ENCODE results near the gene ATP6V1G1. TPM values are rescaled to one million over a fixed set of nuclear protein-coding genes. Genes with fewer than 3 reads are reported as not detected.

ATP6V1G1 gene
- total RNA-seq, 2 experiments from 2014 or later = 32.1 to 38.9 TPM

DNA sequence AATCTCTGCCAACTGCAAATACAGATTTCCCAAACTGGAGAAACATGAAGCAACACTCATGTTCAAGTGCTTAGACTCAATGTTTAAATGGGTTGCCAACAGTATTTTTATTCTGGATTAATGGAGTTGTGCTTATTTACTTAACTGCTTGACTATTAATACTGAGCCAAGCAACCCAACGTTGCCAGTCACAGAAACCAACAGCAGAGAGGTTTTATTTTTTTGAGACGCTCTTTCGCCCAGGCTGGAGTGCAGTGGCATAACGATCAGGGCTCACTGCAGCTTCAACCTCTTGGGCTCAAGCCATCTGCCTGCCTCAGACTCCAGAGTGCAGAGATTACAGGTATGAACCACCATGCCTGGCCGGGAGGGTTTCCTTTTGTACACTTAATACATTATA lies 15.1 kb downstream of the ATP6V1G1 start:
- no peak overlapping the region for H3K27ac Mint-ChIP-seq
- no peaks in the 10 kb centered on the region for H3K4me1 Mint-ChIP-seq (ENCODE audit: low read depth)
- no peak overlapping the region for H3K4me3 Mint-ChIP-seq
- no peak for DNase-seq
- H3K9me3 Mint-ChIP-seq = peaks cover 11% of the 10 kb centered on the region
- peaks cover 32% of the 10 kb centered on the region for H3K36me3 Mint-ChIP-seq
- intact Hi-C loops (cut with micrococcal nuclease) = no loop called here
- POLR2A ChIA-PET = no interaction called here
- CTCF ChIA-PET = no interaction called here
- no peaks in the 10 kb centered on the region for H3K27me3 Mint-ChIP-seq

GRCh38 chr9:114603248-114603647 lies 15.7 kb downstream of the ATP6V1G1 start:
- Mint-ChIP-seq H3K27ac (no peak overlapping the region), H3K4me3 (no peak overlapping the region), H3K27me3 (no peaks in the 10 kb centered on the region), H3K4me1 (ENCODE audit: low read depth) (no peaks in the 10 kb centered on the region), H3K36me3 (peaks cover 31% of the 10 kb centered on the region), H3K9me3 (peaks cover 11% of the 10 kb centered on the region)
- intact Hi-C loops (cut with micrococcal nuclease) = no loop called here
- ChIA-PET POLR2A (interaction anchor here (1.0 kb wide), 1 partner anchor 14 kb away, joined by 4 read pairs; no protein-coding TSS in a partner anchor), CTCF (no interaction called here)
- no peak for DNase-seq

DNA sequence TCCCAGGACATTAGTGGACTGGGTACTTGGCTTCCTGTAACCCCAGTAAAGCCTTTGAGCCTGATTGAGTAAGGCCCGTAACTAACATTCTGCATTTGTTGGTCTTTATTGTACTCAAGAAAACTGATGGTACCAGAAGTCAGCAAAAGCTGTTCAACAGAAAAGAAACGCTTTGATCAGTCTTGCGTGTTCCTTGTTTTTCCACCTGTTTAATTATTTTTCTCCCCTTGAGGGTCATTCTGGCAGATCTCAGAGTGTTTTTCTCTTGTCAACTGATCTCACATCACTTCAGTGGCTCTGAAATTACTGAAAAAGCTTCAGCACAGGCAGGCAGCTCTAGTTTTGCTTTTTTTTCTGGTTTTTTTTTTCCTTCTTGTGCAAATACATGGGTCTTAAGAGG lies 17.4 kb downstream of the ATP6V1G1 start:
- POLR2A ChIA-PET = interaction anchor here (0.6 kb wide), 1 partner anchor 224 kb away, joined by 3 read pairs; no protein-coding TSS in a partner anchor
- intact Hi-C loops (cut with micrococcal nuclease) = no loop called here
- no peaks in the 10 kb centered on the region for H3K27me3 Mint-ChIP-seq

DNA sequence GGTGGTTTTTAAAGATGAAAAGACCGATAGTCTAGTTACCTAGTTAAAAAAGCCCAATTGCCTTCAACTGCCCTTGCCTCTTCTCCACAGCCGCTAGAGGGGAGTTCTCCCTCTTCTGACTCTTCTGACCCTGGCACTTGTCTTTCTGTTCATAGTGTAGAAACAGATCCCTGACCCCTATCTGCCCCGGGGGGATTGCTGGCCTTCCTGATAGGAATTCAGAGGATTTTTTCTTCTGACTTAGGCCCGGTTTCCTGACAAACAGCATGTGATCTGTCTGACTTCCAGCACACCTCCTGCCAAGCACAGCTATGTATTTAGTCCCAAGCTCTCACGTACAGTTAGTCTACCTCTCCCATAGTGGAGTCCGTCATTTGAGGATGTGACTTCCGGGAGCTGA lies 18.5 kb downstream of the ATP6V1G1 start:
- no peaks in the 10 kb centered on the region for H3K27me3 Mint-ChIP-seq
- H3K36me3 Mint-ChIP-seq = peaks cover 9% of the 10 kb centered on the region
- ChIA-PET CTCF (interaction anchor here (1.9 to 2.1 kb wide), 2 partner anchors 13 to 200 kb away, joined by 5 to 8 read pairs; no protein-coding TSS in a partner anchor), POLR2A (no interaction called here)
- H3K4me1 Mint-ChIP-seq (ENCODE audit: low read depth) = peaks cover 13% of the 10 kb centered on the region
- DNase-seq = no peak
- no peak overlapping the region for H3K4me3 Mint-ChIP-seq
- H3K27ac Mint-ChIP-seq = no peak overlapping the region
- peaks cover 8% of the 10 kb centered on the region for H3K9me3 Mint-ChIP-seq
- intact Hi-C loops (cut with micrococcal nuclease) = no loop called here

More for the DNA sequence above, 17.4 kb downstream of the ATP6V1G1 start:
- no peak for DNase-seq
- peaks cover 5% of the 10 kb centered on the region for H3K4me1 Mint-ChIP-seq (ENCODE audit: low read depth)
- H3K4me3 Mint-ChIP-seq = no peak overlapping the region
- no peak overlapping the region for H3K27ac Mint-ChIP-seq
- H3K9me3 Mint-ChIP-seq = peaks cover 11% of the 10 kb centered on the region
- CTCF ChIA-PET = interaction anchor here (1.9 kb wide), 1 partner anchor 12 kb away, joined by 8 read pairs; no protein-coding TSS in a partner anchor
- peaks cover 18% of the 10 kb centered on the region for H3K36me3 Mint-ChIP-seq

DNA sequence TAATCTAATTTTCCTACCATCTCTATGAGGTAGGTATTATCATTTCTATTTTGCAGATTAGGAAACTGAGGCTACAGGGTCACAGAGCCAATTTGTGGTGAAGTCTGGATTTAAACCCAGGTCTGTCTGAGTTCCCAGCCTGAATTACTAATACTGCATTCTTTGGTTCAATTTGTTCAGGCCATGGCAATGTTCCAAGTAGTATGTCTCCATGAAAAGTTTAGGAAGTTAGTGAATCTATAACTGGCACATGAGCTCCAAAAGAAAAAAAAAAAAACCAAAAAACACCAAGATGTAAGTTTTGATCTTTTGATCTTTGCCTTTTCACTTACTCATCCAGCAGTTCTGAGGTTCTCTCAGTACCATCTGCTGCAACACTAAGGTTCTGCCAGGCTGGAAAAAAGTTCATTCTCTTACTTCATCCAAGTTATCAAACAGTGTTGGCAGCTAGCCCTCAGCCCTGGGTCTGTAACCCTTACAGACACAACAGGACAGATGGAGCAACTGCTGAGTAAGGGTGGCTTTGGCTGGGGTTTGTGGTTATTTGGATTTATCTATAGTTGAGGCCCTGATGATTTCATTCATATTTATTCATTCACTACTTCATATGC lies 19.1 kb downstream of the ATP6V1G1 start:
- Mint-ChIP-seq H3K4me1 (ENCODE audit: low read depth) (peaks cover 13% of the 10 kb centered on the region), H3K27ac (no peak overlapping the region), H3K4me3 (no peak overlapping the region), H3K27me3 (no peaks in the 10 kb centered on the region), H3K36me3 (peaks cover 4% of the 10 kb centered on the region), H3K9me3 (peaks cover 4% of the 10 kb centered on the region)
- no peak for DNase-seq
- intact Hi-C loops (cut with micrococcal nuclease) = no loop called here
- CTCF ChIA-PET = interaction anchor here (0.8 to 2.1 kb wide), 3 partner anchors 14 to 201 kb away, joined by 3 to 8 read pairs (median 5); no protein-coding TSS in a partner anchor
- POLR2A ChIA-PET = no interaction called here

DNA sequence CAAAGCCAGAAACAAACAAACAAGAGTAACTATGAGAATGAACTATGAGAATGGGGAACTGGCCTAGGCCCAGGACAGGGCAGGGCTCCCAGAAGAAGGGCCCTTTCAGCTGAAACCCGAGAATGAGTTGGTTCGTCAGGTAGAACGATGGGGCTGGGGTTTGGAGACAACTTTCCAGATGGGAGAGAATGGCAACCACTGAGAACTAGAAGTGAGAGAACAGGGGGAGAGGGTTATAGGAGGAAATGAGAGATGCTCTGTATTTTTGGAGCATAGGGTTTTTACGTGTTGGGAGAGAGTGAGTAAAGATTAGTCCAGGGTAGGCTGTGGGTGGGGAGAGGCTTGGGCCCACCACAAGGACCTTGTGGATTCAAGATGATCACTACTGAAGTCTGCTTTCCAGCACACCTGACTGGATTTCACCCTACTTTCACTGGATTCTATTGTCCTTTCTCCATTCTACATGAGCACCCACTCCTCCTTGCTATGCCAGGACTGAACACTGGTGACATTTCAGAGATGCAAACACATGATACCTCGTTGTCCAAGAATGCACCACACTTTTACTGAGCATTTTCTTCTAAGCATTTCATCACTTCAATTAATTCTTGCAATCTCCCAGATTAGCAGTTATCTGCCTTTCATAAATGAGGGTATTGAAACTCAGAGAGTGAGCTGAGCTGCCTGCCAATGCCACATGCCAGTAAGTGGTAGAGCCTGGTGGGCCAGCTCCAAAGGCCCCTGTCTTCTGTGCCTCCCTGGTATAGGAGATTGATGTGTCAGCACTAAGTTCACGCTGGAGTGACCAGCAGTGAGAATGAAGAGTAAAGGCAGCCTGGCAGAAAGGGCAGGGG lies 20.3 kb downstream of the ATP6V1G1 start:
- peaks cover 25% of the 10 kb centered on the region for H3K4me1 Mint-ChIP-seq (ENCODE audit: low read depth)
- no peak for DNase-seq
- H3K36me3 Mint-ChIP-seq = no peaks in the 10 kb centered on the region
- H3K27me3 Mint-ChIP-seq = no peaks in the 10 kb centered on the region
- intact Hi-C loops (cut with micrococcal nuclease) = no loop called here
- CTCF ChIA-PET = interaction anchor here (0.8 to 2.1 kb wide), 2 partner anchors 16 to 202 kb away, joined by 3 to 5 read pairs; no protein-coding TSS in a partner anchor
- H3K9me3 Mint-ChIP-seq = no peaks in the 10 kb centered on the region
- H3K4me3 Mint-ChIP-seq = no peak overlapping the region
- H3K27ac Mint-ChIP-seq = no peak overlapping the region
- POLR2A ChIA-PET = interaction anchor here (1.8 kb wide), 1 partner anchor 10 kb away, joined by 5 read pairs; no protein-coding TSS in a partner anchor

GRCh38 chr9:114608525-114608796 lies 20.9 kb downstream of the ATP6V1G1 start:
- Mint-ChIP-seq H3K27me3 (no peaks in the 10 kb centered on the region), H3K9me3 (no peaks in the 10 kb centered on the region), H3K4me1 (ENCODE audit: low read depth) (peaks cover 30% of the 10 kb centered on the region), H3K27ac (no peak overlapping the region), H3K4me3 (no peak overlapping the region), H3K36me3 (no peaks in the 10 kb centered on the region)
- ChIA-PET POLR2A (interaction anchor here (1.8 kb wide), 1 partner anchor 10 kb away, joined by 5 read pairs; no protein-coding TSS in a partner anchor), CTCF (interaction anchor here (0.8 kb wide), 1 partner anchor 302 kb away, joined by 3 read pairs; no protein-coding TSS in a partner anchor)
- DNase-seq = no peak
- intact Hi-C loops (cut with micrococcal nuclease) = no loop called here

DNA sequence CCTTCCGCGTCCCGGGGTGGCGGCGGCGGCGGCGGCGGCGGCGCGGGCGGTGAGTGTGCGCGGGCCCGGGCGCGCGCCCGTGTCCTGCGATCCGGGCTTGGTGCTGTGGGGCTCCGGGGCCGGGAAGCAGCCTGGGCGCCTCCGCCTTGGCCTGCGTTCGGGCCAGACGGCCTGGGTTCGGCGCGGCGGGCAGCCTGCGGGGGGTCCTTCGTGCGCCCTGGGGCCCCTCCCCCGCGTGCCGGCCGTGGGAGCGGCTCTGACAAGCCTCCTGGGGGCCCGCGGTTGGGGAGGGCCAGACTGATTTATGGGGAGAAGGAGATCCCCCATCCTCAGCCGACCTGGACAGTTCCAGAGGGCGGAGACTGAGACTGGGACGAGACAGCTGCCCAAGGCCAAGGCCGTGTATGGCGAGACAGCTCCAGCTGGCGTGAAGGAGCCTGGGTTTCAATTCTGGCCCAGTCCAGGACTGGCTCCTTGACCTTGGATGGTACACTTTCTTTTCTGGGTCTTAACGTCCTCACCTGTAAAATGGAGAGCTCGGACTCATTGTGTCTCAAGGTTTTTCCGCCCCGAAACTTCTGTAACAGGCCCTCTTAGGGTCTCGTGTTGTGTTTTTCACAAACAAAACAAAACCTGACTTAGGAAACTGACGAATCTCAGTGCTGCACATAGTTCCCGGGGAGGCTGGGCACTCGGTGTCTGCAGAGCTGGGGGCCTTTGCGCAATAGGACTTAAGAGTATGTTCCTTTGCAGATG lies 24.1 kb downstream of the ATP6V1G1 start:
- ChIA-PET CTCF (interaction anchor here (0.7 to 1.9 kb wide), 10 partner anchors 15 to 218 kb away, joined by 3 to 11 read pairs (median 3); no protein-coding TSS in a partner anchor), POLR2A (interaction anchor here (0.6 to 3.6 kb wide), 5 partner anchors 17 to 315 kb away, joined by 3 to 17 read pairs (median 4); partner anchors contain the start of gene ATP6V1G1)
- H3K36me3 Mint-ChIP-seq = peaks cover 3% of the 10 kb centered on the region
- peaks cover 47% of the 10 kb centered on the region for H3K4me1 Mint-ChIP-seq (ENCODE audit: low read depth)
- H3K4me3 Mint-ChIP-seq = peak overlapping the region; percentile 83
- no peaks in the 10 kb centered on the region for H3K9me3 Mint-ChIP-seq
- H3K27ac Mint-ChIP-seq = peak overlapping the region; percentile 65
- no peaks in the 10 kb centered on the region for H3K27me3 Mint-ChIP-seq
- DNase-seq = peak; percentile 54
- intact Hi-C loops (cut with micrococcal nuclease) = loop anchor here (1.0 to 2.0 kb wide), 3 partner anchors 19 to 41 kb away; partner anchors contain the start of gene ATP6V1G1

DNA sequence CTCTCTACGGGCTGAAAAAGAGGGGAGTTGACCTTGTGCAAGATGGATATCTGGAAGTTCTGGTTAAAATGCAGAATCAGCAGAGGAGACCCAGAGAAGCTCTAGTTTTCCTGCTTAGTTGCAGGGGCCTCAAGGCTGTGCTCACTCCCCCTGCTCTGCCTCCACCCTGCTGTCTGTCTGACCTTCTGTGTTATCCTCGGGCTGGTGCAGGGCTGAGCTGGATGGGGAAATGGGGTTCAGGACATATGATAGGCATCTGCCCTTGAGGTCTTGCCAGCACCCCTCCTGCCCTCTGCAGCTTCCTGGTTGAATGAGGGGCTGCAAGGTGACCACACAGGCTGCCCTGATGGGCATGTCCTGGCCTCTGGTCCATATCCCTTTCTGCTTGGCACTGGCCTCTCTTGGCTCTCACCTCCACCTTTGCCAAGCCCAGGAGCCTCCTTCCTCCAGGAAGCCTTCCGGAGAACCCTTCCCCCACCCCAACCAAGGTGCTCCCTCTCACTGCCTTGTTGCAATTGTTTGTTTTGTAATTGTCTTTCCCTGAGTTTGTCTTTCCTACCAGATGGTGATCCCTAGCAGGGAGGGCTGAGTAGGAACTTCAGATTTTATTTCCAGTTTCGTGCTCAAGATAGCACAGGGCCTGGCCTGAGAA lies 24.8 kb downstream of the ATP6V1G1 start:
- intact Hi-C loops (cut with micrococcal nuclease) = loop anchor here (1.0 to 2.0 kb wide), 3 partner anchors 20 to 40 kb away; partner anchors contain the start of gene ATP6V1G1
- DNase-seq = no peak
- POLR2A ChIA-PET = interaction anchor here (0.6 to 3.6 kb wide), 3 partner anchors 18 to 25 kb away, joined by 3 to 17 read pairs (median 14); partner anchors contain the start of gene ATP6V1G1
- Mint-ChIP-seq H3K27ac (peak overlapping the region; percentile 65), H3K27me3 (no peaks in the 10 kb centered on the region), H3K4me3 (peak overlapping the region; percentile 83), H3K4me1 (ENCODE audit: low read depth) (peaks cover 52% of the 10 kb centered on the region), H3K36me3 (peaks cover 5% of the 10 kb centered on the region), H3K9me3 (no peaks in the 10 kb centered on the region)
- CTCF ChIA-PET = interaction anchor here (0.7 to 1.9 kb wide), 7 partner anchors 16 to 207 kb away, joined by 3 to 11 read pairs (median 3); no protein-coding TSS in a partner anchor

- CTCF ChIA-PET = interaction anchor here (1.7 to 1.9 kb wide), 2 partner anchors 21 to 40 kb away, joined by 9 to 11 read pairs; no protein-coding TSS in a partner anchor
- Mint-ChIP-seq H3K4me1 (ENCODE audit: low read depth) (peaks cover 52% of the 10 kb centered on the region), H3K4me3 (peak overlapping the region; percentile 83), H3K27ac (peak overlapping the region; percentile 77), H3K9me3 (no peaks in the 10 kb centered on the region), H3K27me3 (no peaks in the 10 kb centered on the region), H3K36me3 (peaks cover 6% of the 10 kb centered on the region)
- intact Hi-C loops (cut with micrococcal nuclease) = loop anchor here (2.0 kb wide), 2 partner anchors 20 to 40 kb away; no protein-coding TSS in a partner anchor
- POLR2A ChIA-PET = interaction anchor here (3.6 kb wide), 1 partner anchor 21 kb away, joined by 17 read pairs; no protein-coding TSS in a partner anchor
- peak; percentile 20 for DNase-seq
These were observed 25.5 kb downstream of the ATP6V1G1 start for GRCh38 chr9:114613087-114613486.

DNA sequence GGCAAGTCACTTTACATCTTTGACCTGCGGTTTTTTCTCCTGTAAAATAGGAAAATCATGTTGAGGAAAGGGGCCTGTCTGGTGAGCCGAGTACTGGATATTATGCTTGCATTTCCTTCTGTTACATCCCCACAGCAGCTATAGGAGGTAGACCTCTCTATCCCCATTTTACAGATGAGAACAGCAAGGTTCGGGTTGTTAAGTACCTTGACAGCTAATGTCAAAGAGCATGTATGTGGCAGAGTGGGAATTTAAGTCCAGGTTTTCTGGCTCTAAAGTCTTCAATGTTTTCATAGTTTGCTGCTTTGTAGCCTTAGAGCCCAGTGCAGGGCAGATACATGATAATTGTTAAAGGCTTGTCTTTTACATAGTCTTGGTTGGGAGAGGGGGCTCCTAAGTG lies 26.4 kb downstream of the ATP6V1G1 start:
- no peak for DNase-seq
- intact Hi-C loops (cut with micrococcal nuclease) = loop anchor here (2.0 kb wide), 2 partner anchors 21 to 39 kb away; no protein-coding TSS in a partner anchor
- no peaks in the 10 kb centered on the region for H3K27me3 Mint-ChIP-seq
- H3K27ac Mint-ChIP-seq = peak overlapping the region; percentile 77
- ChIA-PET CTCF (no interaction called here), POLR2A (no interaction called here)
- H3K9me3 Mint-ChIP-seq = no peaks in the 10 kb centered on the region
- no peak overlapping the region for H3K4me3 Mint-ChIP-seq
- peaks cover 9% of the 10 kb centered on the region for H3K36me3 Mint-ChIP-seq
- peaks cover 52% of the 10 kb centered on the region for H3K4me1 Mint-ChIP-seq (ENCODE audit: low read depth)

All from activated CD4-positive, alpha-beta memory T cell treated with anti-CD3 and anti-CD28 coated beads for 36 hours (primary cell).